HG03108 (cell line): ENCODE data around the gene TMEM198.
A peak's percentile ranks its signal among the peaks of the same experiment; 100 is the strongest.

Source experiments
- ATAC-seq: cut with Tn5 transposase; IDR thresholded peaks from one replicate; pipeline ENCODE4 v1.9.1; 2021; ENCODE audit warnings: moderate library complexity; ENCODE audit not compliant: unreplicated experiment

TMEM198 gene

DNA sequence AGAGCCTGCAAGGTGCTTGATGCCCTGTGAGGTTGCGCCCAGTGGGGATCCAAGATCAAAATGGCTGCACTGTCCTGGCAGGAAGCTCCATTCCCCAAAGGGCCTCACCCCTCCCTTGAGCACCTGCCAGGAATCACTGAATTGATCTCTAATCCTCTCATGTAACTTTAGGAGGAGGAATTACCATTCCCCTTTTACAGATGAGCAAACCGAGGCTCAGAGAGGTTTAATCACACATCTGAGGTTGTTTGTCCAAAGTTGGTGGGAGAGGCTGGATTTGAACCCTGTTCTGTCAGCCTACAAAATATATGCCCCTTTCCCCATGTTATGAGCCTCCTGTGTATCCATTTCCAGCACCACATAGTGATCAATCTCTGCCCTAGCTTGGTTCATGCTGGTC is 19.0 kb upstream of the TMEM198 start:
- no peak for ATAC-seq

- ATAC-seq = no peak
Measured at GRCh38 chr2:219525533-219526232, 18.1 kb upstream of the TMEM198 start.

- no peak for ATAC-seq
Measured at GRCh38 chr2:219526320-219527075, 17.3 kb upstream of the TMEM198 start.

DNA sequence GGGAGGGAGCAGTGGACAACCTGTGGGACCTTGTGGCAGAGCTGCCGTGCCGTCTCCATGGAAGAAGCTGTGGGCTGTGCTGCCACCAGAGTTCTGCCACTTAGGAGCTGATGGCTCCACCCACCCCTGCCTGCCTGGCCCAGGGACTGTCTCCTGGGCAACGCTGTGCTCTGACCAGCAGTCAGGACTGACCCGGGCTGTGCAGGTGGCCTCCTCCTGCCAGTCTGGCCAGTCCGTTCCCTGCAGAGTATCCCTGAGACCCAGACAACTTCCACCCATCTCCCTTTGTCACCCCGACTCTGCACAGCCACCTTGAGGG is 16.8 kb upstream of the TMEM198 start:
- ATAC-seq = no peak

DNA sequence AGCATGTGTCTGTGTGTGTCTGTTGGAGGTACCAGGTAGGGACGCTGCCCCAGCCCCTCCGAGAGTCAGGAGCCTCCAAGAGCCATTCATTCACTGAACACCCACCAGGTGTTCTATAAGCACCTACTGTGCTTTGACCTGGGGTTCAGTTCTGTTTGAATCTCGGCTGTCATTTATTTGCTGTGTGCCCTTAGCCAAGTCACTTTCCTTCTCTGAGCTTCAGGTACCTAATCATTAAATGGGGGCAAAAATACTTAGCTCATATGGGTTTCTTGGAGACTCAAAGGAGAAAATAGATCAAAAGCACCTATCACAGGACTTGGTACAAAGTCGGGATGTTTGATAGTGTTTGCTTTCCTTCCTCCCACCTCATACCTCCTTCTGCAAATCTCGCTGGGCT is 16.4 kb upstream of the TMEM198 start:
- ATAC-seq = no peak

DNA sequence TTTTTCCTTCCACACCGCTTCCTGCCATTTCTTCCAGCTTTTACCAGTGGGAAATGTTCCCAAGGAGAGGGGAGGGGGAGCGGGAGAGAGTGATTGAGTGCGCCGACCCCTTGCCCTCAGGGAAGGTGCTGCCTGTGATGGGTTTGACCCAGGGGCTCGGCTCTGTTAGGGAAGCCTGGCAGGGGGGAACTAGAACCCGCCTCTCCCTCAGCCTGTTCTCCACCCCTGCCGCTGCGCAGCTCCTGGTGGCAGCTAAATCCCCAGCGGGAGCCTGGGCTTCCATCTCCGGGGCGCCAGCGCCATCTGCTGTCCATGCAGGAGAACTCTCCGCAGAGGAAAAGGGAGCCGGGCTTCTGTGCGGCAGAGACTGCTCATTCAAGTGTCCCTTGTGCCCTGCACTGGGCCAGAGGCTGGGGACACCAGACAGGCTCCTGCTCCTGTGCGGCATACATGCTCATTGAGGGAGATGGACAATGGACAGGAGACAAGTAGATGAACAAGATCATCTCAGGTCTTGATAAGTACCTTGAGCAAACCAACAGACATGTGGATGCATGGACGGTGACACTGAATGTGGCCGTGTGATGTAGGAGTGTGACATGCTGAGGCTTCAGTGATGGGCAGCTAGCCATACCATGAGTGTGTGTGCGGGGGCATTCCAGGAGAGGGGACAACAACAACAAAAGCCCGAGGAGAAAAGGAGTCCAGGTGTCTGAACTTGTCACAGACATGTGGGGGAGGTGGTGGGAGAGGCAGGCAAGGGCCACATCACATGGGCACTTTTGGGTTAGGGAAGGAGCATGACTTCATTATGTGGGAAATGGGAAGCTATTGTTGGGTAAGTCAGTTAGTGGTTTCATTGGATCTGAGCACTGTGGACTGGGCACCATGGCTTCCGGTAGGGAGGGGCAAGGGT is 13.5 kb upstream of the TMEM198 start:
- peak; percentile 83 for ATAC-seq

DNA sequence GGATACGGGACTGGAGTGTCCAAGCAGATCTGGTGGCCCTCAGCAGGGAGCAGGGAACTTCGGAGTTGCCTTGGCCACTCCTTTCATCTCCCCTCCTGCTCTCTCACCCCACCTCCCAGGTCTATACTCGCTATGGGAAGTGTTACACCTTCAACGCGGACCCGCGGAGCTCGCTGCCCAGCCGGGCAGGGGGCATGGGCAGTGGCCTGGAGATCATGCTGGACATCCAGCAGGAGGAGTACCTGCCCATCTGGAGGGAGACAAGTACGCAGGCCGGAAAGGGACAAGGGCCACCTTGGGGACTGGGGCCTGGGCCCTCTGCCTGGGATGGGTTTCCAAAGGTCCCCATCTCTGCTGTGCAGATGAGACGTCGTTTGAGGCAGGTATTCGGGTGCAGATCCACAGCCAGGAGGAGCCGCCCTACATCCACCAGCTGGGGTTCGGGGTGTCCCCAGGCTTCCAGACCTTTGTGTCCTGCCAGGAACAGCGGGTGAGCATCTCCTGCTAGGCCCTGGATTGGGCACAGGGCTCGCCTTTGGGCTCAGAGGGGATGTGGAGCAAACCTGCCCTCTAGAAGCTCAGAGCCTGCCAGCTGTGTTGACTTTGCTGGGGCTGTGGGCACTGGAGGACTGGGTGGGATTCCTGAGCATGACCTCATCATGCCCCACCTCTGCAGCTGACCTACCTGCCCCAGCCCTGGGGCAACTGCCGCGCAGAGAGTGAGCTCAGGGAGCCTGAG is 12.0 kb upstream of the TMEM198 start:
- ATAC-seq = no peak

DNA sequence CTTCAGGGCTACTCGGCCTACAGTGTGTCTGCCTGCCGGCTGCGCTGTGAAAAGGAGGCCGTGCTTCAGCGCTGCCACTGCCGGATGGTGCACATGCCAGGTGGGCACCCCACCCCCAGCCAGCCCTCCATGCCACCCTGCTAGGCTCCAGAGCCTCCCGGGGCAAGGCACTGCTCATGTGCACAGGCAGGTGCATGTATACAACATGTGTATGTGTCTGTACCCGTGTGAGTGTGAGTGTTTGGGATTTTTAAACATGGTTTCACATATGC is 11.5 kb upstream of the TMEM198 start:
- no peak for ATAC-seq

GRCh38 chr2:219533930-219534661 is 9.7 kb upstream of the TMEM198 start:
- no peak for ATAC-seq

- ATAC-seq = no peak
Measured at GRCh38 chr2:219536425-219536824, 7.4 kb upstream of the TMEM198 start.

DNA sequence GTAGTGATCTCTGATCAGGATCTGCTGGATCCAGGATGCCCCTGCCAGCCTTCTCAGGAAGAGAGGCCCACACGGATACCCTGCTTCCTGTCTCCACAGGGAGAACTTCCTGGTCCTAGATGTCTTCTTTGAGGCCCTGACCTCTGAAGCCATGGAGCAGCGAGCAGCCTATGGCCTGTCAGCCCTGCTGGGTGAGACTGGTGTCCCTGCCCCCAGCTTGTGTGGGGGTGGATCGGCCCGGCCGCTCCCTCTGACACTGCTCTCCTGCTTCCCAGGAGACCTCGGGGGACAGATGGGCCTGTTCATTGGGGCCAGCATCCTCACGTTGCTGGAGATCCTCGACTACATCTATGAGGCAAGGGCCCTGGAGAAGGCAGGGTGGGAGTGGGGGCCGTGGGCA is 6.9 kb upstream of the TMEM198 start:
- ATAC-seq = no peak

- ATAC-seq = no peak
Measured at GRCh38 chr2:219537657-219538488, 6.0 kb upstream of the TMEM198 start.

DNA sequence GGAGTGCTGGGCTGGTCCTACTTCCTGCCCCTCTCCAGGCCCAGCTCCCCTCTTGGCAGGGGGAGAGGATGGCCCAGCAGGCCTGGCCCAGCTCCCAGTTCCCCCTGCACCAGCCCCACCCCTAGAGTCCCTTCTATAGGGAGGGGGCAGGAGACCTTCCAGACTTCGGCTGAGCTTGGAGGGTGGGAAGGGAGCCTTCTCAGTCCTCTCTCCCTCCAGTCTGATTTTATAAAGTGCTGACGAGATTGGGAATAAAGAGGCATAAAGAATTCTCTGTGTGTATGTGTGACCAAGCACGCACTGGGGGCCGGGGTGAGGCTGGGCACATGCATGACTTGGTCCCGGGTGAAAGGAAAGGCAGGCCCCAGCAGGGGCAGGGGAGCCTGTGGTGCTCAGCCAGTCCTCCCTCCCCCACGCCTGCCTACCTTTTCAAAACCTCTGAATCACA is 5.3 kb upstream of the TMEM198 start:
- ATAC-seq = no peak

DNA sequence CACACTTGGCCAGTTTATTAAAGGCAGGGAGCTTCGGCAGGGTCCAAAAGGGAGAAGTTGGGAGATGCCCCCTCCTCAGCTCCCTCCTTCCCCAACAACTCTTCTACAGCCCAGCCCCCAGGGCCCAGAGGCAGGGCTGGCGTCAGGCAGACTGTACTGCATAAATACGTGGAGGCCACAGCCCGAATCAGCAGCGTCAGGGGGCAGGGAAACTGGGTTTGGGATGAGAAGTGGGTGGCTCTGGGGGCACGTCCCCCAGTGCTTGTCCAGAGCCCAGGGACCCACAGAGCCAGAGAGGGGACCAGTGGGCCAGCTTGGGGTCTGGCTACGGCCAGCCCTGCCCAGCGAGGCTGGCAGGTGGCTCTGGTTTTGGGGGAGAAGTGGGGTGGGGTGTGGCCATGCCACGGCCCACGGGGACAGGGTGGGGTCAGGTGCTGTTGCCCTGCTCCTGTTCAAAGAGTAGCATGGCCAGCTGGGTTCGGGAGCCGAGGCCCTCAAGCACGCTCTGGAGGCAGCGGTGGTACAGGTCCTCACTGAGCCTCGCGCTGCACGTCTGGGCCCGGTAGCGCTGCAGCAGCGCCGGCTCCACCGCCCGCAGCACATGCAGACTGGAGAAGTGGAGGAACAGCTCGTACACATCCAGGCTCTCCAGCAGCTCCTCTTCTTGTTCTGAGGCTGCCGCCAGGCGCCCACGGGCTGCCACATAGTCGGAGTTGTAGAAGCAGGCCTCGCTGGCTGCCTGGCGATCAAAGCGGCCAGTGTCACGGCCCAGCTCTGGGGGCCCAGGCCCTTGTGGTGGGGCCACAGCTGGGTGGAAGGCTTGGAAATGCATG is 4.7 kb upstream of the TMEM198 start:
- ATAC-seq = no peak

- ATAC-seq = no peak
Measured at GRCh38 chr2:219539926-219540678, 3.7 kb upstream of the TMEM198 start.

DNA sequence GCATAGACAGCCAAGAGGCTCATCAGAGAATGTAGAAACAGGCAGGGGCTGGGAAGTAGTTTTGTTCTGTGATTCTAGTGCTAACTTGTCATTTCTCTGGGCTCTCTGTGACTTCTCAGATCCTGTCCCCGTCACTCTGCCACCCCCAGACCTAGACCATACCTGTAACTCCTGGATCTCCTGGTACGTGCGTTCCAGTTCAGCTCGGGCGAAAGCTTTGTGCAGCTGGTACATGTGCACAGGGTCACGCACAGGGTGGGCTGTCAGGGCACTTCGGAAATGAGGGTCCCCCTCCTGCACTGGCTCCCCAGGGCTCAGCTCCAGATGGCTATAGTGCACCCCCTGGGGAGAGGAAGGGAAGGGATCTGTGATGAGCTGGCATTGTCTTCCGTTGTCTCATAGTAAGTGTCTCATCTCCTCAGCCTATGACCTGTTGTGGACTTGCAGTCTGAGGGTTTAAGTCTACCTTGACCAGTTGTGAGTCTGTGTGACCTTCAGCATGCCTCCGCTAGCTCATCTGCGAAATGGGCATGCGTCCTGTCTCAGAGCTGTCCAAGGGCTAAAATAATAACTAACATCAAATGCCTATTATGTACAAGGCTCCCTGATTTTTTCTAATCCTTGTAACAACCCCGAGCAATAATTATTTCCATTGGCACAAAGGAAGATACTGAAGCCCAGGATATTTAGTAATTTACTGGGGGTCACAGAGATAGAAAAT is 2.9 kb upstream of the TMEM198 start:
- ATAC-seq = no peak

GRCh38 chr2:219541611-219542180 is 2.1 kb upstream of the TMEM198 start:
- peak; percentile 47 for ATAC-seq
